K562 (cell line): ENCODE results near the gene COA7. TPM values are rescaled to one million over a fixed set of nuclear protein-coding genes. Genes with fewer than 3 reads are reported as not detected.

ENCODE experiments used
- ATAC-seq: fragments of 200-7000 bp; cut with Tn5 transposase; 3 replicates; pipeline ENCODE4 v1.9.1; 2020; ENCODE audit warnings: moderate library complexity
- BruUV-seq: library from RNA; stranded (reverse); fragments of 400-500 nt; replicated peaks from 2 replicates; lab custom pipeline; 2021; lab: Mats Ljungman, UMichigan
- CTCF ChIA-PET: fragments of 300-600 bp; formaldehyde crosslinking; extraction: SDS; loops from one replicate; lab custom pipeline; 2021; ENCODE audit warnings: low intra/inter-chr PET ratio; lab: Yijun Ruan, JAX
- POLR2A ChIA-PET: fragments of 300-600, 350-650 bp; sonication (Branson Sonifier 250); formaldehyde crosslinking; extraction: SDS; loops from one replicate; lab custom pipeline; 2021; ENCODE audit warnings: antibody characterized with exemption, inconsistent platforms; lab: Yijun Ruan, JAX
- DNase-seq, 4 experiments: peaks; one replicate each; pipeline versions ENCODE4 v3.0.0 to v3.0.0-alpha.2; 2011 to 2018; ENCODE audit warnings: low spot score in 3 of 4, mixed read lengths in 3 of 4; ENCODE audit errors: extremely low read depth in 1 of 4
- FAIRE-seq: peaks from 2 replicates; lab custom pipeline; 2011; peaks lifted over from hg19 to GRCh38; lab: Jason Lieb, UNC
- H2AFZ ChIP-seq: 2 replicates; pipeline ENCODE4 v1.6.0; 2011; ENCODE audit warnings: low read depth, low read length, control low read depth, inconsistent platforms
- H3K27ac ChIP-seq: fragments of 200-600 bp; 3 replicates; pipeline ENCODE4 v1.8.0; 2011; ENCODE audit warnings: low read depth, mild to moderate bottlenecking, control low read depth, inconsistent platforms, low read length, moderate library complexity, mixed read lengths; ENCODE audit errors: extremely low read depth
- H3K27me3 ChIP-seq, 2 experiments: fragments of 300-600 bp in 1 of 2; 2 replicates in 1 of 2; 3 replicates in 1 of 2; pipeline versions ENCODE4 v1.6.0 to v1.8.0; 2011; ENCODE audit warnings: inconsistent platforms in 2 of 2, low read length in 2 of 2, mild to moderate bottlenecking in 1 of 2, mixed read lengths in 1 of 2, moderate library complexity in 1 of 2; ENCODE audit not compliant: control insufficient read depth in 2 of 2, insufficient read depth in 2 of 2
- H3K36me3 ChIP-seq: fragments of 300-600 bp; 3 replicates; pipeline ENCODE4 v1.8.0; 2011; ENCODE audit warnings: mild to moderate bottlenecking, low read length, inconsistent platforms; ENCODE audit not compliant: control insufficient read depth, insufficient read depth
- H3K4me1 ChIP-seq, 2 experiments: fragments of 200-600 bp in 1 of 2; replicated peaks in 1 of 2; 2 replicates in 1 of 2; 3 replicates in 1 of 2; pipeline versions ENCODE4 v1.5.1 to v1.8.0; 2011; ENCODE audit warnings: inconsistent platforms in 2 of 2, low read length in 2 of 2, mild to moderate bottlenecking in 1 of 2, mixed read lengths in 1 of 2, moderate library complexity in 1 of 2; ENCODE audit not compliant: control insufficient read depth in 2 of 2, insufficient read depth in 2 of 2
- H3K4me2 ChIP-seq: 2 replicates; pipeline ENCODE4 v1.6.1; 2011; ENCODE audit warnings: low read length, control low read depth, inconsistent platforms, mixed read lengths; ENCODE audit not compliant: insufficient read depth
- H3K4me3 ChIP-seq: fragments of 200-600 bp; sonication (generic), shearing (Covaris generic); 2 replicates; pipeline ENCODE4 v1.5.1; 2016; ENCODE audit warnings: control low read depth, inconsistent platforms
- H3K79me2 ChIP-seq: fragments of 200-600 bp; 3 replicates; pipeline ENCODE4 v1.8.0; 2011; ENCODE audit warnings: low read length, inconsistent platforms; ENCODE audit not compliant: control insufficient read depth, insufficient read depth
- H3K9ac ChIP-seq, 2 experiments: 2 replicates each; pipeline versions ENCODE4 v1.6.0 to v1.6.1; 2011; ENCODE audit warnings: low read depth in 2 of 2, low read length in 2 of 2, control low read depth in 1 of 2, inconsistent platforms in 1 of 2, mild to moderate bottlenecking in 1 of 2, mixed read lengths in 1 of 2; ENCODE audit not compliant: insufficient read depth in 1 of 2
- H3K9me1 ChIP-seq: one replicate; pipeline ENCODE4 v1.6.0; 2011; ENCODE audit warnings: inconsistent platforms, mild to moderate bottlenecking, low read length, moderate library complexity; ENCODE audit not compliant: control insufficient read depth, insufficient read depth
- H3K9me3 ChIP-seq: replicated peaks from 2 replicates; pipeline ENCODE4 v1.5.1; 2011; ENCODE audit warnings: low read depth, low read length, inconsistent platforms; ENCODE audit not compliant: control insufficient read depth, insufficient read depth
- H4K20me1 ChIP-seq: replicated peaks from 2 replicates; pipeline ENCODE4 v1.6.1; 2011; ENCODE audit warnings: low read length, inconsistent platforms, mixed read lengths; ENCODE audit not compliant: control insufficient read depth, insufficient read depth
- ATF3 ChIP-seq, 2 experiments: fragments of 450-650 bp in 1 of 2; sonication (generic) in 1 of 2; formaldehyde crosslinking in 1 of 2; IDR thresholded peaks in 1 of 2; conservative IDR thresholded peaks in 1 of 2; 2 replicates each; pipeline versions ENCODE4 v1.6.1 to v1.8.1; 2016 to 2023; ENCODE audit warnings: mild to moderate bottlenecking in 2 of 2, moderate library complexity in 2 of 2, inconsistent platforms in 1 of 2, missing genetic modification reagents in 1 of 2
- C11orf30 ChIP-seq: fragments of 450-650 bp; IDR thresholded peaks from 2 replicates; pipeline ENCODE4 v1.6.1; 2016; ENCODE audit warnings: low read depth, mild to moderate bottlenecking
- CHD7 ChIP-seq: fragments of 200-600 bp; sonication (generic); IDR thresholded peaks from one replicate; pipeline ENCODE4 v1.6.1; 2012; ENCODE audit warnings: mild to moderate bottlenecking, low read depth, low read length, inconsistent platforms
- KDM2B ChIP-seq: fragments of 250-450 bp; sonication (Bioruptor Pico); IDR thresholded peaks from 2 replicates; pipeline ENCODE4 v1.8.0; 2021; ENCODE audit warnings: mild to moderate bottlenecking, moderate library complexity
- MAX ChIP-seq: sonication (generic); formaldehyde crosslinking; IDR thresholded peaks from 2 replicates; pipeline ENCODE4 v1.9.0; 2022; ENCODE audit warnings: mild to moderate bottlenecking, missing genetic modification reagents
- ZBTB17 ChIP-seq: fragments of 450-650 bp; formaldehyde crosslinking; IDR thresholded peaks from 2 replicates; pipeline ENCODE4 v1.4.0; 2020; ENCODE audit warnings: mild to moderate bottlenecking
- WGBS: fragments of 100-300 bp; shearing (Covaris generic); methylation state at CpG from one replicate; pipeline ENCODE4 v1.1.6; 2016; ENCODE audit warnings: low coverage, mixed read lengths; ENCODE audit not compliant: insufficient coverage; ENCODE audit errors: missing lambda C conversion rate; 5-methylcytosine and 5-hydroxymethylcytosine counted together
- in situ Hi-C: fragments of 300-500 bp; cut with MboI; formaldehyde crosslinking; loops from 4 replicates; pipeline ENCODE4 v1.15.0; 2018; ENCODE audit warnings: inconsistent platforms, mixed read lengths
- intact Hi-C: fragments of 100-400 bp; cut with micrococcal nuclease; formaldehyde crosslinking; loops from 2 replicates; pipeline ENCODE4 v1.14.2; 2022
- polyA plus RNA-seq, 8 experiments: library from polyadenylated mRNA; depleted of rRNA in 4 of 8; stranded (reverse) in 5 of 8; unstranded in 3 of 8; fragments of >200 nt; fragmentation: Nextera tagmentation in 2 of 8; fragmentation: Illumina TruSeq in 1 of 8; extraction: Ambion mirVana in 2 of 8; extraction: Trizol in 1 of 8; gene quantifications; 2 replicates each; pipeline versions ENCODE4 v1.2.1 to v1.2.3, GENCODE V29; 2011 to 2014; ENCODE audit warnings: inconsistent platforms in 1 of 8, missing spikeins in 1 of 8
- total RNA-seq, 7 experiments: library from RNA; depleted of rRNA in 6 of 7; stranded (reverse); fragments of >200 nt in 6 of 7; fragmentation: Illumina TruSeq in 2 of 7; extraction: Trizol in 2 of 7; gene quantifications; 2 replicates each; pipeline versions ENCODE4 v1.2.1 to v1.2.3, GENCODE V29; 2011 to 2021; ENCODE audit warnings: low replicate concordance in 1 of 7

COA7 gene
- total and polyA plus RNA-seq, 9 of the 15 experiments (the other 6 are each of a cell fraction or from before 2014, with no cell fraction given) = 19.4 to 82.8 (median 51.0) TPM

GRCh38 chr1:52674497-52675384 is 23.4 kb downstream of the COA7 start:
- peak; percentile 75 to 83 (median 79) for DNase-seq
- no peak for TF ChIP-seq CHD7
- TF ChIP-seq C11orf30 = peak; percentile 66
- TF ChIP-seq ZBTB17 (CRISPR knock-in tag) = 0 out of 2 replicates have a peak, but pooled peaks have one; percentile 27
- no peak for TF ChIP-seq MAX (CRISPR knock-in tag)
- no peak for TF ChIP-seq KDM2B (CRISPR knock-in tag)
- peak; percentile 87 for TF ChIP-seq ATF3 (IDR thresholded peaks at IDR 0.05)
- TF ChIP-seq ATF3 (CRISPR knock-in tag; conservative IDR thresholded peaks at IDR 0.05) = no peak

More at GRCh38 chr1:52674497-52675384, 23.4 kb downstream of the COA7 start:
- intact Hi-C loops = no loop called here
- H3K9me3 ChIP-seq = no peaks in the 10 kb centered on the region
- no peaks in the 10 kb centered on the region for H3K36me3 ChIP-seq
- ATAC-seq = peak; percentile 91
- H3K79me2 ChIP-seq = no peaks in the 10 kb centered on the region
- in situ Hi-C loops = loop anchor here (25.0 kb wide), 1 partner anchor 537 kb away; the partner anchor contains the start of gene ZFYVE9
- peak overlapping the region in 1 of 2 experiments; percentile 27; a peak in 3 of 4 replicates for H3K9ac ChIP-seq
- H3K4me3 ChIP-seq = no peak overlapping the region
- WGBS = 23% methylated on average over 6 of the region's 6 CpGs
- H2AFZ ChIP-seq = peak overlapping the region; percentile 83
- peak overlapping the region; percentile 51 for H3K27ac ChIP-seq
- CTCF ChIA-PET = interaction anchor here (0.6 kb wide), 1 partner anchor 64 kb away, joined by 5 read pairs; no protein-coding TSS in a partner anchor
- no peaks in the 10 kb centered on the region for H3K27me3 ChIP-seq
- POLR2A ChIA-PET = interaction anchor here (0.6 to 1.8 kb wide), 5 partner anchors 10 to 509 kb away, joined by 3 to 7 read pairs (median 3); partner anchors contain the start of genes ORC1 and PRPF38A
- peak overlapping the region; percentile 28; the same call in 1 of the 2 replicates for H3K4me2 ChIP-seq
- no peaks in the 10 kb centered on the region for H4K20me1 ChIP-seq
- peaks cover 0 to 22% of the 10 kb centered on the region in 2 experiments; a peak in 4 of 5 replicates for H3K4me1 ChIP-seq
- BruUV-seq = no TSS peak
- FAIRE-seq = peak; percentile 96
- H3K9me1 ChIP-seq = no peaks in the 10 kb centered on the region
